Measurements from ENCODE around the gene NOS3. TPM values are rescaled to one million over a fixed set of nuclear protein-coding genes. Genes with fewer than 3 reads are reported as not detected.

The NOS3 gene
- total and polyA plus RNA-seq, 2 of the 13 experiments (the other 11 are each of a cell fraction or from before 2014, with no cell fraction given) = 3.7 to 7.5 TPM

GRCh38 chr7:151040616-151041375 is 50.0 kb downstream of the NOS3 start:
- ChIA-PET CTCF (ENCODE audit: low intra/inter-chr PET ratio, low total read pairs) (no interaction called here), POLR2A (no interaction called here)
- H3K27me3 ChIP-seq (ENCODE audit: control insufficient read depth in 1 of 2, insufficient read depth in 2 of 2, low read length in 2 of 2) = no peaks in the 10 kb centered on the region
- H3K79me2 ChIP-seq (ENCODE audit: insufficient read depth, low read length) = no peaks in the 10 kb centered on the region
- DNase-seq (ENCODE audit: low spot score) = no peak
- no peaks in the 10 kb centered on the region for H3K9me3 ChIP-seq (ENCODE audit: low read length)
- no peak for FAIRE-seq
- no peak overlapping the region for H3K4me3 ChIP-seq (replicated peaks in 1 of 3; ENCODE audit: insufficient read depth in 1 of 3, low read depth in 2 of 3, low read length in 3 of 3)
- no peaks in the 10 kb centered on the region for H3K36me3 ChIP-seq (replicated peaks in 1 of 2; ENCODE audit: control insufficient read depth in 1 of 2, insufficient read depth in 2 of 2, low read length in 2 of 2)
- H3K27ac ChIP-seq (ENCODE audit: extremely low read length, insufficient read depth, low read length) = no peak overlapping the region
- H3K9ac ChIP-seq (ENCODE audit: insufficient read depth, low read depth, low read length) = no peak overlapping the region
- peaks cover 14% of the 10 kb centered on the region for H3K4me1 ChIP-seq (ENCODE audit: insufficient read depth, low read length)
- H4K20me1 ChIP-seq (ENCODE audit: insufficient read depth, low read length) = no peaks in the 10 kb centered on the region
- no peak for ATAC-seq
- WGBS (ENCODE audit: low lambda C conversion rate) = 88% methylated on average over 15 of the region's 30 CpGs
- no peak overlapping the region for H3K4me2 ChIP-seq (ENCODE audit: low read depth, low read length)
- no peak overlapping the region for H2AFZ ChIP-seq (ENCODE audit: low read length)
- BruUV-seq (replicated peaks) = no TSS peak
- intact Hi-C loops (cut with micrococcal nuclease; ENCODE audit: unreplicated experiment) = no loop called here
- in situ Hi-C loops (cut with HindIII; ENCODE audit: extremely low pct_ligation_motif_present, low pct_unique_long_range_greater_than_20kb) = no loop called here
- no peak for TF ChIP-seq TFDP1 (CRISPR knock-in tag; IDR thresholded peaks at IDR 0.05; ENCODE audit: borderline replicate concordance)
- TF ChIP-seq ZNF878 (CRISPR knock-in tag; IDR thresholded peaks at IDR 0.05) = no peak
- TF ChIP-seq NBN (conservative IDR thresholded peaks at IDR 0.05) = no peak
- TF ChIP-seq AGO1 (IDR thresholded peaks at IDR 0.05; ENCODE audit: low read depth, low read length, poor library complexity, severe bottlenecking) = no peak
- TF ChIP-seq ZNF552 (CRISPR knock-in tag; IDR thresholded peaks at IDR 0.05; ENCODE audit: borderline replicate concordance) = no peak
- no peak for TF ChIP-seq ZNF558 (CRISPR knock-in tag; IDR thresholded peaks at IDR 0.05; ENCODE audit: borderline replicate concordance)
- no peak for TF ChIP-seq ZFP1 (CRISPR knock-in tag; IDR thresholded peaks at IDR 0.05)
- TF ChIP-seq MLXIP (CRISPR knock-in tag; IDR thresholded peaks at IDR 0.05; ENCODE audit: borderline replicate concordance) = no peak
- TF ChIP-seq GPN1 (CRISPR knock-in tag; IDR thresholded peaks at IDR 0.05; ENCODE audit: borderline replicate concordance) = no peak
- TF ChIP-seq ZNF724P (CRISPR knock-in tag; IDR thresholded peaks at IDR 0.05; ENCODE audit: borderline replicate concordance) = no peak
- no peak for TF ChIP-seq REST (IDR thresholded peaks at IDR 0.05; ENCODE audit: borderline replicate concordance in 1 of 2, low read depth in 1 of 2, low read length in 2 of 2)
- no peak for TF ChIP-seq MYC (CRISPR knock-in tag; IDR thresholded peaks at IDR 0.05; ENCODE audit: borderline replicate concordance)
- TF ChIP-seq HOXA9 (CRISPR knock-in tag; IDR thresholded peaks at IDR 0.05; ENCODE audit: borderline replicate concordance) = no peak
